Lung (tissue), 16 donors: Measurements from ENCODE around the gene CXorf51B. TPM values are rescaled to one million over a fixed set of nuclear protein-coding genes. Genes with fewer than 3 reads are reported as not detected.
"Not testable (repeated sequence)": the region's sequence is repeated elsewhere in the genome, so short reads cannot be mapped to it uniquely, and the experiment has no call there.

Experiments
- ATAC-seq: fragments of 200-7000 bp; cut with Tn5 transposase; one replicate; pipeline ENCODE4 v1.9.1; 2020; ENCODE audit warnings: moderate number of reproducible peaks; ENCODE audit not compliant: insufficient read depth, low FRiP score
- DNase-seq, 3 donors: peaks; one replicate each; pipeline ENCODE4 v3.0.0-alpha.2; 2013 to 2017
- H3K27ac ChIP-seq, 2 donors: one replicate each; pipeline ENCODE4 v1.5.1; 2013; ENCODE audit warnings: mild to moderate bottlenecking in 2 of 2, moderate library complexity in 2 of 2, control low read depth in 1 of 2, inconsistent platforms in 1 of 2, low read depth in 1 of 2, low read length in 1 of 2
- H3K27me3 ChIP-seq, 3 donors: one replicate each; pipeline ENCODE4 v1.5.1; 2013; ENCODE audit warnings: low read length in 2 of 3; ENCODE audit not compliant: control insufficient read depth in 3 of 3, insufficient read depth in 3 of 3
- H3K36me3 ChIP-seq, 4 donors: one replicate each; pipeline ENCODE4 v1.5.1; 2013; ENCODE audit warnings: low read length in 4 of 4, mild to moderate bottlenecking in 1 of 4, moderate library complexity in 1 of 4; ENCODE audit not compliant: control insufficient read depth in 4 of 4, insufficient read depth in 4 of 4
- H3K4me1 ChIP-seq, 5 donors: one replicate each; pipeline ENCODE4 v1.5.1; 2013; ENCODE audit warnings: low read length in 5 of 5, mild to moderate bottlenecking in 2 of 5, moderate library complexity in 1 of 5; ENCODE audit not compliant: control insufficient read depth in 5 of 5, insufficient read depth in 5 of 5
- H3K4me3 ChIP-seq: one replicate; pipeline ENCODE4 v1.5.1; 2013; ENCODE audit warnings: mild to moderate bottlenecking, control low read depth, moderate library complexity
- H3K9ac ChIP-seq, 2 donors: one replicate each; pipeline ENCODE4 v1.5.1; 2013; ENCODE audit warnings: low read length in 2 of 2, control low read depth in 1 of 2; ENCODE audit not compliant: insufficient read depth in 1 of 2
- H3K9me3 ChIP-seq, 4 donors: one replicate each; pipeline ENCODE4 v1.5.1; 2013; ENCODE audit warnings: low read length in 3 of 4, mild to moderate bottlenecking in 1 of 4, moderate library complexity in 1 of 4; ENCODE audit not compliant: control insufficient read depth in 4 of 4, insufficient read depth in 3 of 4
- WGBS, 2 donors: extraction: QIAGEN DNeasy Blood & Tissue Kit; methylation state at CpG; one replicate each; pipeline ENCODE4 v1.1.7; 2013; 5-methylcytosine and 5-hydroxymethylcytosine counted together
- long read RNA-seq, 5 donors: transcript quantifications; one replicate each; lab custom pipeline, GENCODE V29; 2026
- polyA plus RNA-seq, 2 donors: library from polyadenylated mRNA; stranded (reverse); fragments of 200-250 nt; gene quantifications; one replicate each; pipeline ENCODE4 v1.2.1, GENCODE V29; 2013
- total RNA-seq, 2 donors: library from RNA; depleted of rRNA in 1 of 2; stranded (reverse); fragments of >200 nt in 1 of 2; gene quantifications; one replicate each; pipeline ENCODE4 v1.2.1, GENCODE V29; 2014 to 2021
- TF ChIP-seq, protein P1 (sequence below): IDR thresholded peaks from 2 replicates; pipeline ENCODE4 v1.5.1; 2012; ENCODE audit warnings: mild to moderate bottlenecking; ENCODE audit errors: control extremely low read depth, extremely low read depth
- donor health status: control.
- donor health status: control.
- donor health status: Bipolar disorder and iron deficiency.
- donor health status: healthy.
- donor health status: DM: yes; HTN: yes; CAD: no.

CXorf51B gene
- total RNA-seq (not detected), polyA plus RNA-seq (not detected)
- long read RNA-seq, donor 1, result 0 reads
- long read RNA-seq, donor 2, result 0 reads
- long read RNA-seq, donor 3, result 0 reads
- long read RNA-seq, donor 4, result 0 reads
- long read RNA-seq, donor 5, result 0 reads

DNA sequence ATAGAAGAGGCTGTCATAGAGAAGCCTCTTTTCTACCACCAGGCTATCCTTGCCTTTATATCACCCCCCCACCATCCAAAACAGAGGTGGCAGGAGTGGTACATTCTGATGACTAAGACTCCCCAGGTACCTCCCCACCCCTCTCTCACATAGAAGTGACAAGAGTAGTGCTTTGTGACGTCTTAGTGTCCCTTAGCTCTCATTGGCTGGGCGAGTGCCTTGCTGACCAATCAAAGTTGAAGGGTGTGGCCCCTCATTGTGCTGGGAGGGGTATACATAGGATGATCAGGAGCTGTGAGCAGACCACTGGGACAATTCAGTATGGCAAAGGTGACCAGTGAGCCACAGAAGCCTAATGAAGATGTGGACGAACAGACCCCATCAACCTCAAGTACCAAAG is at the start of gene CXorf51B:
Gene CXorf51B (plus strand): TSS at position 301 of the 400 bp plus-strand sequence. CDS start 21 bp downstream, at position 322.
- no CpG with 5 or more reads among the region's 3 CpGs for WGBS, 2 donors
- not testable (repeated sequence) for H3K36me3 ChIP-seq, H3K4me1 ChIP-seq

DNA sequence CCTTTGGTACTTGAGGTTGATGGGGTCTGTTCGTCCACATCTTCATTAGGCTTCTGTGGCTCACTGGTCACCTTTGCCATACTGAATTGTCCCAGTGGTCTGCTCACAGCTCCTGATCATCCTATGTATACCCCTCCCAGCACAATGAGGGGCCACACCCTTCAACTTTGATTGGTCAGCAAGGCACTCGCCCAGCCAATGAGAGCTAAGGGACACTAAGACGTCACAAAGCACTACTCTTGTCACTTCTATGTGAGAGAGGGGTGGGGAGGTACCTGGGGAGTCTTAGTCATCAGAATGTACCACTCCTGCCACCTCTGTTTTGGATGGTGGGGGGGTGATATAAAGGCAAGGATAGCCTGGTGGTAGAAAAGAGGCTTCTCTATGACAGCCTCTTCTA is 5.1 kb downstream of the CXorf51B start, which contains the start of gene CXorf51A:
Gene CXorf51A (minus strand): TSS at position 101 of the 400 bp plus-strand sequence. CDS start 21 bp downstream, at position 80.
- not testable (repeated sequence) for H3K27ac ChIP-seq, H3K9ac ChIP-seq, H3K9me3 ChIP-seq, DNase-seq, H3K4me3 ChIP-seq, ATAC-seq, H3K36me3 ChIP-seq, H3K27me3 ChIP-seq, H3K4me1 ChIP-seq
- WGBS, 2 donors, result no CpG with 5 or more reads among the region's 3 CpGs

More for the DNA sequence above, at the start of gene CXorf51B:
- not testable (repeated sequence) for ATAC-seq, H3K4me3 ChIP-seq, H3K27me3 ChIP-seq, DNase-seq, H3K9me3 ChIP-seq, H3K9ac ChIP-seq, H3K27ac ChIP-seq

DNA sequence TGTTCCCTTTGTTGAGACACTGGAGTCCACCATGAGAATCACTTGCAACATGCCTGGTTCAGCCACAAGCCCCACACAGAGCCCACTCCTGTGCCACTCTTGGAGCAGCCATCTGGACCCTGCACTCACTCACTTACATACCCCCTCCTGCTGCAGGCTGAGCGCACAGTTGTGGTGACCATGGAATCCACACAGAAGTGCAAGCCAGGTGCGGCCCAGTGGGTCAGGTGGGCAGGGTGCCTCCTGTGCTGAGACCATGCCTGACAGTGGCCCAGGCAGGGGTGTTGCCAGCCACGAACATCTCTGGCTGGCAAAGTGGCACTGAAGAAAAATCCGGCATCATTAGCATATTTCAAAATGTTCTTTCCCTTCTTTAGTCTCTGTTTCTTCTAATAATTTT is 22.4 kb downstream of the CXorf51B start:
- Histone ChIP-seq H3K27ac (no peak overlapping the region), H3K4me3 (no peak overlapping the region), H3K9ac (no peak overlapping the region), H3K9me3 (peaks cover 0 to 5% (median 2%) of the 10 kb centered on the region in 4 donors), H3K27me3 (no peaks in the 10 kb centered on the region), H3K36me3 (no peaks in the 10 kb centered on the region), H3K4me1 (no peaks in the 10 kb centered on the region)
- 87 to 98% methylated on average over 4 of the region's 4 CpGs for WGBS, 2 donors
- TF ChIP-seq, protein P1, sequence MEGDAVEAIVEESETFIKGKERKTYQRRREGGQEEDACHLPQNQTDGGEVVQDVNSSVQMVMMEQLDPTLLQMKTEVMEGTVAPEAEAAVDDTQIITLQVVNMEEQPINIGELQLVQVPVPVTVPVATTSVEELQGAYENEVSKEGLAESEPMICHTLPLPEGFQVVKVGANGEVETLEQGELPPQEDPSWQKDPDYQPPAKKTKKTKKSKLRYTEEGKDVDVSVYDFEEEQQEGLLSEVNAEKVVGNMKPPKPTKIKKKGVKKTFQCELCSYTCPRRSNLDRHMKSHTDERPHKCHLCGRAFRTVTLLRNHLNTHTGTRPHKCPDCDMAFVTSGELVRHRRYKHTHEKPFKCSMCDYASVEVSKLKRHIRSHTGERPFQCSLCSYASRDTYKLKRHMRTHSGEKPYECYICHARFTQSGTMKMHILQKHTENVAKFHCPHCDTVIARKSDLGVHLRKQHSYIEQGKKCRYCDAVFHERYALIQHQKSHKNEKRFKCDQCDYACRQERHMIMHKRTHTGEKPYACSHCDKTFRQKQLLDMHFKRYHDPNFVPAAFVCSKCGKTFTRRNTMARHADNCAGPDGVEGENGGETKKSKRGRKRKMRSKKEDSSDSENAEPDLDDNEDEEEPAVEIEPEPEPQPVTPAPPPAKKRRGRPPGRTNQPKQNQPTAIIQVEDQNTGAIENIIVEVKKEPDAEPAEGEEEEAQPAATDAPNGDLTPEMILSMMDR, result no peak
- DNase-seq, result no peak
- ATAC-seq, result no peak

DNA sequence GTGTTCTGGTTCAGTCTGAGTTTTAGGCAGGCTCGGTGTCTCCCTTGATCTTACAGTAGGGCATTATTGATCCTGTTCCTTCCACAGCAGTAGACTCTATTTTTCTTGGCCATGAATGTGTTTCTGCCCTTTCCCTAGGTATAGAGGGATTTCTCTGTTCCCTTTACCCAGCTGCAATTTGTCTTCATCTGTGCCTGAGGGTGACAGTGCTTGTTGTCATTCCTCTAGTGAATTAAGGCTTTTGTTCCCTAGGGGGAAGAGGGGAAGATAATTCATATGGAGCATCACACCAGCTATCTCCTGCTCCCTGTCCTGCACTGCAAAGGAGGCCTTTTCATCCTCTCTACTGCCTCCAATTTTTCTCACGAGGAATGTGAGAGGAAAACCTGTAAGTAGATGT is 44.7 kb downstream of the CXorf51B start:
- H3K27me3 ChIP-seq, result no peaks in the 10 kb centered on the region
- H3K27ac ChIP-seq, result no peak overlapping the region
- 52 to 54% methylated on average over 2 of the region's 2 CpGs for WGBS, 2 donors
- no peaks in the 10 kb centered on the region for H3K4me1 ChIP-seq
- H3K9me3 ChIP-seq, result peaks cover 0 to 7% (median 0%) of the 10 kb centered on the region in 4 donors
- no peak overlapping the region for H3K9ac ChIP-seq
- TF ChIP-seq, protein P1, result no peak
- DNase-seq (no peak), ATAC-seq (no peak)
- no peaks in the 10 kb centered on the region for H3K36me3 ChIP-seq
- H3K4me3 ChIP-seq, result no peak overlapping the region

Other genes starting within 250 kb of the CXorf51B start
- not detected for gene CXorf51A, start 5.0 kb downstream of the CXorf51B start, total RNA-seq
- not detected for gene CXorf51A, start 5.0 kb downstream of the CXorf51B start, polyA plus RNA-seq